IMR-90 (cell line): ENCODE measurements around the gene PRR5L. TPM values are rescaled to one million over a fixed set of nuclear protein-coding genes. Genes with fewer than 3 reads are reported as not detected.
A peak's percentile ranks its signal among the peaks of the same experiment; 100 is the strongest.

Experiments used
- ATAC-seq: fragments of 200-7000 bp; cut with Tn5 transposase; 2 replicates; pipeline ENCODE4 v1.9.1; 2020; ENCODE audit warnings: low read depth, mild to moderate bottlenecking, moderate library complexity
- BruUV-seq: library from RNA; stranded (reverse); fragments of 400-500 nt; replicated peaks from 2 replicates; lab custom pipeline; 2021; lab: Mats Ljungman, UMichigan
- CTCF ChIA-PET: fragments of 300-600 bp; formaldehyde crosslinking; extraction: SDS; loops from one replicate; lab custom pipeline; 2021; ENCODE audit warnings: antibody characterized with exemption; lab: Yijun Ruan, JAX
- POLR2A ChIA-PET: fragments of 300-600 bp; sonication (Branson Sonifier 250); formaldehyde crosslinking; loops from one replicate; lab custom pipeline; 2022; ENCODE audit warnings: antibody characterized with exemption; ENCODE audit not compliant: unreplicated experiment; lab: Charles Lee
- DNase-seq: peaks from one replicate; pipeline ENCODE4 v3.0.0; 2013
- H2AFZ ChIP-seq: replicated peaks from 2 replicates; pipeline ENCODE3; 2013; ENCODE audit warnings: low read length, mild to moderate bottlenecking; ENCODE audit not compliant: poor library complexity
- H2AK5ac ChIP-seq: 2 replicates; pipeline ENCODE4 v1.6.1; 2013; ENCODE audit warnings: low read depth, low read length, inconsistent platforms
- H2AK9ac ChIP-seq: replicated peaks from 2 replicates; pipeline ENCODE3; 2013; ENCODE audit warnings: mild to moderate bottlenecking, low read depth, low read length, moderate library complexity; ENCODE audit not compliant: poor library complexity
- H2BK120ac ChIP-seq: 2 replicates; pipeline ENCODE4 v1.6.1; 2013; ENCODE audit warnings: low read depth, low read length, inconsistent platforms
- H2BK15ac ChIP-seq: 3 replicates; pipeline ENCODE4 v1.6.1; 2013; ENCODE audit warnings: low read depth, low read length, inconsistent platforms
- H2BK20ac ChIP-seq: 2 replicates; pipeline ENCODE4 v1.6.1; 2013; ENCODE audit warnings: low read depth, mild to moderate bottlenecking, inconsistent platforms, low read length, moderate library complexity
- H2BK5ac ChIP-seq: 2 replicates; pipeline ENCODE4 v1.6.1; 2013; ENCODE audit warnings: mild to moderate bottlenecking, low read depth, low read length, inconsistent platforms; ENCODE audit not compliant: poor library complexity, severe bottlenecking
- H3K14ac ChIP-seq: replicated peaks from 2 replicates; pipeline ENCODE4 v1.6.1; 2013; ENCODE audit warnings: low read depth, low read length, inconsistent platforms
- H3K18ac ChIP-seq: 2 replicates; pipeline ENCODE4 v1.6.1; 2013; ENCODE audit warnings: low read depth, low read length, control low read depth
- H3K23ac ChIP-seq: 2 replicates; pipeline ENCODE4 v1.6.1; 2013; ENCODE audit warnings: low read depth, low read length, inconsistent platforms
- H3K27ac ChIP-seq: 2 replicates; pipeline ENCODE4 v1.5.1; 2013; ENCODE audit warnings: mild to moderate bottlenecking, control low read depth, low read length; ENCODE audit not compliant: insufficient read depth
- H3K27me3 ChIP-seq: 2 replicates; pipeline ENCODE4 v1.6.1; 2013; ENCODE audit warnings: low read length; ENCODE audit not compliant: control insufficient read depth, insufficient read depth
- H3K36me3 ChIP-seq: 2 replicates; pipeline ENCODE4 v1.6.1; 2013; ENCODE audit warnings: low read length, mixed read lengths; ENCODE audit not compliant: control insufficient read depth, insufficient read depth
- H3K4ac ChIP-seq: 2 replicates; pipeline ENCODE4 v1.6.1; 2013; ENCODE audit warnings: low read depth, low read length, inconsistent platforms
- H3K4me1 ChIP-seq: 2 replicates; pipeline ENCODE4 v1.6.1; 2013; ENCODE audit warnings: low read length, mixed read lengths; ENCODE audit not compliant: control insufficient read depth, insufficient read depth
- H3K4me2 ChIP-seq: 2 replicates; pipeline ENCODE4 v1.6.1; 2013; ENCODE audit warnings: low read depth, mild to moderate bottlenecking, control low read depth, low read length, moderate library complexity
- H3K4me3 ChIP-seq: 2 replicates; pipeline ENCODE4 v1.5.1; 2013; ENCODE audit warnings: low read depth, mild to moderate bottlenecking, control low read depth, low read length, moderate library complexity; ENCODE audit not compliant: insufficient read depth
- H3K56ac ChIP-seq: 2 replicates; pipeline ENCODE4 v1.6.1; 2013; ENCODE audit warnings: low read length, inconsistent platforms; ENCODE audit not compliant: insufficient read depth; ENCODE audit errors: extremely low read depth
- H3K79me1 ChIP-seq, 2 experiments: 2 replicates each; pipeline ENCODE4 v1.6.1; 2013; ENCODE audit warnings: low read length in 2 of 2, inconsistent platforms in 1 of 2, low read depth in 1 of 2
- H3K9ac ChIP-seq: 2 replicates; pipeline ENCODE4 v1.6.1; 2013; ENCODE audit warnings: low read depth, low read length, control low read depth
- H3K9me1 ChIP-seq: 2 replicates; pipeline ENCODE4 v1.6.1; 2013; ENCODE audit warnings: low read length, inconsistent platforms; ENCODE audit not compliant: insufficient read depth
- H3K9me3 ChIP-seq: 2 replicates; pipeline ENCODE4 v1.6.1; 2013; ENCODE audit warnings: low read length; ENCODE audit not compliant: control insufficient read depth, insufficient read depth
- H4K20me1 ChIP-seq: 2 replicates; pipeline ENCODE4 v1.6.1; 2013; ENCODE audit warnings: low read length, inconsistent platforms; ENCODE audit not compliant: insufficient read depth
- H4K5ac ChIP-seq: 2 replicates; pipeline ENCODE4 v1.6.1; 2013; ENCODE audit warnings: mild to moderate bottlenecking, low read depth, low read length, control low read depth
- H4K8ac ChIP-seq, 2 experiments: 2 replicates each; pipeline ENCODE4 v1.6.1; 2013; ENCODE audit warnings: low read depth in 2 of 2, low read length in 2 of 2, control low read depth in 1 of 2, inconsistent platforms in 1 of 2
- H4K91ac ChIP-seq: 2 replicates; pipeline ENCODE4 v1.6.1; 2013; ENCODE audit warnings: low read depth, low read length, inconsistent platforms; ENCODE audit not compliant: insufficient read depth
- BHLHE40 ChIP-seq: fragments of 150-350 bp; IDR thresholded peaks from 2 replicates; pipeline ENCODE4 v1.6.1; 2016; ENCODE audit warnings: mild to moderate bottlenecking, low read depth, low read length
- CEBPB ChIP-seq: IDR thresholded peaks from 2 replicates; pipeline ENCODE4 v1.6.1; 2012; ENCODE audit warnings: low read depth, low read length, improper control_type of control experiment
- CHD1 ChIP-seq: IDR thresholded peaks from 2 replicates; pipeline ENCODE4 v1.6.1; 2012; ENCODE audit warnings: low read depth, low read length, improper control_type of control experiment
- ELK1 ChIP-seq: fragments of 150-350 bp; IDR thresholded peaks from 2 replicates; pipeline ENCODE4 v1.6.1; 2016; ENCODE audit warnings: low read depth, mild to moderate bottlenecking, low read length, moderate library complexity, borderline replicate concordance
- FOS ChIP-seq: fragments of 150-350 bp; IDR thresholded peaks from 2 replicates; pipeline ENCODE4 v1.6.1; 2016; ENCODE audit warnings: low read depth, low read length
- MAFK ChIP-seq: IDR thresholded peaks from 2 replicates; pipeline ENCODE4 v1.6.1; 2012; ENCODE audit warnings: low read depth, low read length, improper control_type of control experiment
- MAZ ChIP-seq: IDR thresholded peaks from 2 replicates; pipeline ENCODE4 v1.6.1; 2012; ENCODE audit warnings: low read depth, mild to moderate bottlenecking, low read length, improper control_type of control experiment, moderate library complexity, borderline replicate concordance
- MXI1 ChIP-seq: IDR thresholded peaks from 2 replicates; pipeline ENCODE4 v1.6.1; 2012; ENCODE audit warnings: low read depth, mild to moderate bottlenecking, low read length, moderate library complexity, borderline replicate concordance
- NFE2L2 ChIP-seq: fragments of 150-350 bp; IDR thresholded peaks from 2 replicates; pipeline ENCODE4 v1.6.1; 2016; ENCODE audit warnings: low read depth, mild to moderate bottlenecking, low read length
- POLR2A ChIP-seq: IDR thresholded peaks from 2 replicates; pipeline ENCODE4 v1.6.1; 2012; ENCODE audit warnings: mild to moderate bottlenecking, low read depth, low read length
- RAD21 ChIP-seq: IDR thresholded peaks from 2 replicates; pipeline ENCODE4 v1.6.1; 2012; ENCODE audit warnings: low read length, improper control_type of control experiment
- RCOR1 ChIP-seq: IDR thresholded peaks from 2 replicates; pipeline ENCODE4 v1.6.1; 2012; ENCODE audit warnings: mild to moderate bottlenecking, low read length, improper control_type of control experiment; ENCODE audit not compliant: insufficient replicate concordance
- RFX5 ChIP-seq: IDR thresholded peaks from 2 replicates; pipeline ENCODE4 v1.8.0; 2012; ENCODE audit warnings: low read depth, mild to moderate bottlenecking, low read length, moderate library complexity
- SMC3 ChIP-seq: fragments of 150-350 bp; IDR thresholded peaks from 2 replicates; pipeline ENCODE4 v1.6.1; 2016; ENCODE audit warnings: low read depth, mild to moderate bottlenecking, antibody characterized with exemption, low read length, moderate library complexity
- USF2 ChIP-seq: fragments of 150-350 bp; IDR thresholded peaks from 2 replicates; pipeline ENCODE4 v1.6.1; 2017; ENCODE audit warnings: mild to moderate bottlenecking, antibody characterized with exemption, low read length, low read depth
- WGBS, 2 experiments: methylation state at CpG; one replicate each; pipeline versions ENCODE4 v1.1.5 to v1.1.7; 2013; ENCODE audit warnings: missing lambda C conversion rate in 2 of 2; ENCODE audit not compliant: insufficient read length in 1 of 2; ENCODE audit errors: extremely low coverage in 2 of 2; 5-methylcytosine and 5-hydroxymethylcytosine counted together
- dilution Hi-C: fragments of 300-500 bp; cut with HindIII; formaldehyde crosslinking; loops from one replicate; pipeline ENCODE4 v1.14.3; 2018; ENCODE audit warnings: low sequenced_read_pairs; ENCODE audit not compliant: unreplicated experiment
- in situ Hi-C: fragments of 300-500 bp; cut with MboI; formaldehyde crosslinking; loops from 3 replicates; pipeline ENCODE4 v1.14.3; 2019; ENCODE audit warnings: low sequenced_read_pairs, inconsistent platforms, mixed read lengths
- intact Hi-C: fragments of 100-400 bp; cut with micrococcal nuclease; formaldehyde crosslinking; loops from 2 replicates; pipeline ENCODE4 v1.10.0; 2022
- polyA plus RNA-seq, 3 experiments: library from polyadenylated mRNA; depleted of rRNA; stranded (reverse); fragments of >200 nt; gene quantifications; 2 replicates each; pipeline ENCODE4 v1.2.3, GENCODE V29; 2012; ENCODE audit warnings: low replicate concordance in 1 of 3
- total RNA-seq: library from RNA; depleted of rRNA; stranded (reverse); fragments of >200 nt; gene quantifications from 2 replicates; pipeline ENCODE4 v1.2.3, GENCODE V29; 2012
- TF ChIP-seq, protein P1 (sequence below): conservative IDR thresholded peaks from 2 replicates; pipeline ENCODE4 v1.5.1; 2012; ENCODE audit warnings: mild to moderate bottlenecking, low read depth, low read length, improper control_type of control experiment

The PRR5L gene
- total and polyA plus RNA-seq, 2 of the 4 experiments (the other 2 are of a cell fraction): 2.9 to 3.6 TPM

- ATAC-seq (peak; percentile 2), DNase-seq (peak; percentile 31)
- Histone ChIP-seq H3K23ac (peak overlapping the region; percentile 98), H3K27me3 (no peaks in the 10 kb centered on the region), H3K4me3 (peak overlapping the region; percentile 95), H3K27ac (peak overlapping the region; percentile 97), H3K9me1 (no peaks in the 10 kb centered on the region), H3K36me3 (no peaks in the 10 kb centered on the region; the same call in 1 of the 2 replicates), H3K4me1 (no peaks in the 10 kb centered on the region), H4K20me1 (peaks cover 15% of the 10 kb centered on the region), H3K4me2 (peak overlapping the region; percentile 74), H3K79me1 (peaks cover 0 to 44% of the 10 kb centered on the region in 2 experiments; a peak in 2 of 4 replicates), H4K5ac (no peak overlapping the region), H2BK120ac (0 out of 2 replicates have a peak overlapping the region, but pooled peaks have one; percentile 97), H2BK20ac (no peak overlapping the region), H2AFZ (peak overlapping the region; percentile 100), H4K91ac (no peak overlapping the region), H2BK5ac (peak overlapping the region; percentile 47), H2AK5ac (peak overlapping the region; percentile 72), H2BK15ac (no peak overlapping the region), H4K8ac (no peak overlapping the region), H3K4ac (peak overlapping the region; percentile 90), H3K9ac (peak overlapping the region; percentile 97), H2AK9ac (peak overlapping the region; percentile 98), H3K18ac (no peak overlapping the region), H3K56ac (peak overlapping the region; percentile 16; the same call in 1 of the 2 replicates), H3K14ac (peak overlapping the region; percentile 59; the same call in 1 of the 2 replicates), H3K9me3 (0 out of 2 replicates have a peak, but pooled peaks cover 2% of the 10 kb centered on the region)
- TF ChIP-seq CEBPB (no peak), POLR2A (no peak), ELK1 (no peak), RCOR1 (no peak), MAFK (no peak), MAZ (no peak), USF2 (no peak), SMC3 (no peak), CHD1 (no peak), BHLHE40 (no peak), RFX5 (no peak), MXI1 (no peak), NFE2L2 (no peak), RAD21 (no peak), FOS (no peak)
- TF ChIP-seq, protein P1, sequence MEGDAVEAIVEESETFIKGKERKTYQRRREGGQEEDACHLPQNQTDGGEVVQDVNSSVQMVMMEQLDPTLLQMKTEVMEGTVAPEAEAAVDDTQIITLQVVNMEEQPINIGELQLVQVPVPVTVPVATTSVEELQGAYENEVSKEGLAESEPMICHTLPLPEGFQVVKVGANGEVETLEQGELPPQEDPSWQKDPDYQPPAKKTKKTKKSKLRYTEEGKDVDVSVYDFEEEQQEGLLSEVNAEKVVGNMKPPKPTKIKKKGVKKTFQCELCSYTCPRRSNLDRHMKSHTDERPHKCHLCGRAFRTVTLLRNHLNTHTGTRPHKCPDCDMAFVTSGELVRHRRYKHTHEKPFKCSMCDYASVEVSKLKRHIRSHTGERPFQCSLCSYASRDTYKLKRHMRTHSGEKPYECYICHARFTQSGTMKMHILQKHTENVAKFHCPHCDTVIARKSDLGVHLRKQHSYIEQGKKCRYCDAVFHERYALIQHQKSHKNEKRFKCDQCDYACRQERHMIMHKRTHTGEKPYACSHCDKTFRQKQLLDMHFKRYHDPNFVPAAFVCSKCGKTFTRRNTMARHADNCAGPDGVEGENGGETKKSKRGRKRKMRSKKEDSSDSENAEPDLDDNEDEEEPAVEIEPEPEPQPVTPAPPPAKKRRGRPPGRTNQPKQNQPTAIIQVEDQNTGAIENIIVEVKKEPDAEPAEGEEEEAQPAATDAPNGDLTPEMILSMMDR: no peak
- CTCF ChIA-PET: interaction anchor here (0.7 to 2.0 kb wide), 5 partner anchors 8 to 1085 kb away, joined by 3 to 6 read pairs (median 4); no protein-coding TSS in a partner anchor
- intact Hi-C loops (no loop called here), in situ Hi-C loops (no loop called here), dilution Hi-C loops (no loop called here)
- WGBS, 2 experiments: 0% methylated on average over 2 of the region's 15 CpGs; no CpG with 5 or more reads in 1 of the 2 experiments
- no TSS peak for BruUV-seq
- POLR2A ChIA-PET: no interaction called here
Observed at GRCh38 chr11:36509201-36509639, 213.1 kb downstream of the PRR5L start.
